Endothelial cell (in vitro differentiated cells): Measurements from ENCODE around the gene TBC1D24. TPM values are rescaled to one million over a fixed set of nuclear protein-coding genes. Genes with fewer than 3 reads are reported as not detected.
"Not testable (repeated sequence)": the region's sequence is repeated elsewhere in the genome, so short reads cannot be mapped to it uniquely, and the experiment has no call there.

ENCODE experiments used
- DNase-seq: peaks from one replicate; pipeline ENCODE4 v3.0.0; 2021; ENCODE audit warnings: low spot score
- H3K27ac Mint-ChIP-seq: one replicate; pipeline ENCODE4 v1.8.0; 2021; ENCODE audit warnings: mixed read lengths, inconsistent platforms; ENCODE audit not compliant: unreplicated experiment
- H3K27me3 Mint-ChIP-seq: one replicate; pipeline ENCODE4 v1.8.0; 2021; ENCODE audit warnings: mild to moderate bottlenecking, moderate library complexity, mixed read lengths, inconsistent platforms; ENCODE audit not compliant: unreplicated experiment
- H3K36me3 Mint-ChIP-seq: one replicate; pipeline ENCODE4 v1.8.0; 2021; ENCODE audit warnings: mild to moderate bottlenecking, low read depth, mixed read lengths, inconsistent platforms; ENCODE audit not compliant: unreplicated experiment
- H3K4me1 Mint-ChIP-seq: one replicate; pipeline ENCODE4 v1.8.0; 2021; ENCODE audit warnings: mild to moderate bottlenecking, mixed read lengths, inconsistent platforms; ENCODE audit not compliant: unreplicated experiment
- H3K4me3 Mint-ChIP-seq: one replicate; pipeline ENCODE4 v1.8.0; 2021; ENCODE audit warnings: mild to moderate bottlenecking, mixed read lengths, inconsistent platforms; ENCODE audit not compliant: unreplicated experiment
- H3K9me3 Mint-ChIP-seq: one replicate; pipeline ENCODE4 v1.8.0; 2021; ENCODE audit warnings: mixed read lengths, inconsistent platforms; ENCODE audit not compliant: unreplicated experiment
- microRNA-seq: library from miRNA; unstranded; fragments of <30 nt; microRNA quantifications from one replicate; pipeline ENCODE4, GENCODE V29; 2020; ENCODE audit not compliant: unreplicated experiment
- total RNA-seq: library from RNA; stranded (reverse); fragmentation: NEBNext Ultra II Directional; extraction: Animal tissue kit (Norgen Biotek cat#: 25700); gene quantifications from one replicate; pipeline ENCODE4 v1.2.1, GENCODE V29; 2021; ENCODE audit not compliant: unreplicated experiment

The TBC1D24 gene
- total RNA-seq, 1 donor from 2014 or later, result 17.3 TPM

DNA sequence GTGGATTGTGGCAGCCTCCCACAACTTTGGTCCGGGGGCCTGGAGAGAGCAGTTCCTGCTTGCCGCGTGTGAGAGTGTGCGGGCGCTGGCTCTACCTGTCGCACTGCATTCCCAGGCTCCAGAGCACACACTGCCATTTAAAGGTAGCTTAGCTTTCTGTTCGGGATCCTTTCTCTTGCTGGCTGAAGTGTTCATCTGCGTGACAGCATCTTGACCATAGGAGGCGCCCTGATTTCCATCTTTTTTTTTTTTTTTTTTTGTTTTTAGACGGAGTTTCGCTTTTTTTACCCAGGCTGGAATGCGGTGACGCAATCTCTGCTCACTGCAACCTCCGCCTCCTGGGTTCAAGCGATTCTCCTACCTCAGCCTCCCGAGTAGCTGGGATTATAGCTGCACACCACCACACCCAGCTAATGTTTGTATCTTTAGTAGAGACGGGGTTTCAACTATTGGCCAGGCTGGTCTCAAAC lies 76.5 kb downstream of the TBC1D24 start:
- not testable (repeated sequence) for DNase-seq, H3K4me3 Mint-ChIP-seq, H3K36me3 Mint-ChIP-seq, H3K27me3 Mint-ChIP-seq, H3K9me3 Mint-ChIP-seq, H3K4me1 Mint-ChIP-seq, H3K27ac Mint-ChIP-seq

DNA sequence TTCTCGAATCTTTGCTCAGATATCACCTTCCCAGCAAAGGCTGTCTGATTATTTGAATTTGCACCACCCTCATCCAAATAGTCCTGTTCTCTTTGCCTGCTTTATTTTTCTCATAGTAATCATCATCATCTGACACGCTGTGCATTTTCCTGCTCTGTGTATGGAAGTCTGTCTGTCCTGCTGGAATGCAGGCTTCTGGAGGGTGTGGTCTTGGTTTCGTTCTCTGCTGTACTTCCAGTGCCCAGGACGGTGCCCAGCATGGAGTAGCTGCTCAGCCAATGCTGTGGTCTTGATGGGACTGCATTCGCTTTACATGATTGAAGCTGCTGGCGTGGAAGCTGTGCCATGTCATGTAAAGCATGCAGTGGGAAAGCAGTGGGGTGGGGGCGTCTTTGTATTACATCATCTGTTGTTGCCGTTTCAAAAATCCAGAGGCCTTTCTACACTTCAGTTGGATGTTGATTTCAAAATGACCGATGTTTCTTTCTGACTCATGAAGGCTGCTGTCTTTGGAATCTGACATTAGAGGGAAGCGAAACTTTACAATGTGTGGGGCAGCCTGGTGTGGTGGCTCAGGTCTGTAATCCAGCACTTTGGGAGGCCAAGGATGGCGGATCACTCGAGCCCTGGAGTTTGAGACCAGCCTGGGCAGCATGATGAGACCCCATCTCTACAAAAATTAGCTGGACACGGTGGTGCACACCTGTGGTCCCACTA lies 79.9 kb downstream of the TBC1D24 start:
- not testable (repeated sequence) for H3K27me3 Mint-ChIP-seq, DNase-seq, H3K4me3 Mint-ChIP-seq, H3K4me1 Mint-ChIP-seq, H3K9me3 Mint-ChIP-seq, H3K27ac Mint-ChIP-seq, H3K36me3 Mint-ChIP-seq

Small RNA genes lying within 50 kb of the gene (microRNA-seq; reads per million reads assigned to microRNA genes)
- gene MIR3178, result 0.35 reads per million
- 0.49 reads per million for gene MIR6767
- 0.49 reads per million for gene MIR6768

Other genes with a start within 250 kb of the TBC1D24 start
- gene DNASE1L2, start 238.7 kb upstream of the TBC1D24 start, total RNA-seq, result 1.0 TPM
- gene ECI1, start 223.5 kb upstream of the TBC1D24 start, total RNA-seq, result 27.1 TPM
- gene RNPS1, start 207.0 kb upstream of the TBC1D24 start, total RNA-seq, result 203 TPM
- gene ABCA3, start 134.4 kb upstream of the TBC1D24 start, total RNA-seq, result 10.4 TPM
- 30.2 TPM for gene CCNF, start 45.7 kb upstream of the TBC1D24 start, total RNA-seq
- 9.1 TPM for gene TEDC2, start 15.0 kb upstream of the TBC1D24 start, total RNA-seq
- gene NTN3, start 3.8 kb upstream of the TBC1D24 start, total RNA-seq, result not detected
- 157 TPM for gene ATP6V0C, start 38.8 kb downstream of the TBC1D24 start, total RNA-seq
- 53.3 TPM for gene AMDHD2, start 45.2 kb downstream of the TBC1D24 start, total RNA-seq
- not detected for gene CEMP1, start 56.3 kb downstream of the TBC1D24 start, total RNA-seq
- 33.6 TPM for gene PDPK1, start 62.9 kb downstream of the TBC1D24 start, total RNA-seq
- 24.3 TPM for gene KCTD5, start 207.4 kb downstream of the TBC1D24 start, total RNA-seq
- gene PRSS27, start 245.1 kb downstream of the TBC1D24 start, total RNA-seq, result 0.90 TPM